Inferior parietal cortex (tissue), 1 donor: Measurements from ENCODE around the gene STRA8.

Experiments
- DNase-seq: peaks from one replicate; pipeline ENCODE4 v3.0.0-alpha.2; 2016; ENCODE audit errors: extremely low spot score

The STRA8 gene, protein sequence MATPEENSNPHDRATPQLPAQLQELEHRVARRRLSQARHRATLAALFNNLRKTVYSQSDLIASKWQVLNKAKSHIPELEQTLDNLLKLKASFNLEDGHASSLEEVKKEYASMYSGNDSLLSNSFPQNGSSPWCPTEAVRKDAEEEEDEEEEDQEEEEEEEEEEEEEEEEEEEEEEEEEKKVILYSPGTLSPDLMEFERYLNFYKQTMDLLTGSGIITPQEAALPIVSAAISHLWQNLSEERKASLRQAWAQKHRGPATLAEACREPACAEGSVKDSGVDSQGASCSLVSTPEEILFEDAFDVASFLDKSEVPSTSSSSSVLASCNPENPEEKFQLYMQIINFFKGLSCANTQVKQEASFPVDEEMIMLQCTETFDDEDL

DNA sequence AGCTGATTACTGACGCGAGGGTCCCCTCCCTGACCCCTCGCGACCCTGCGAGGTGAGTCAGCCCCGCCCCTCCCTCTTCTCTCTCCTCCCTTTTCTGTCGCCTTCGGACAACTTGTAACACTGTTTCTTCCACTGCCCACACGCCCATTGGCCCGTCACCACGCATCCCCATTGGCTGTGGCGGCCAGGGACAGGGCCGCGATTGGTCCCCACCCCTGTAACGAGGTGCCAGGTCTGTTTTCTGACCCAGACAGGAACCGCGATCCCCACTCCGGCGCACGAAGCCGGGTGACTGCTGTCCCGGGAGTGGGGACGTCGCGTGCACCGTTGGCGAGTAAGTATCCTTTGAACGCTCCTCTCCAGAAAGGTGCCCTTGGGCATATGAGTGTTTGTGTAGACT lies at the start of gene STRA8:
Gene STRA8, plus strand, starts transcription at position 269 of the 400 bp plus-strand sequence. CDS start 6,687 bp downstream, outside the sequence.
- no peak for DNase-seq

DNA sequence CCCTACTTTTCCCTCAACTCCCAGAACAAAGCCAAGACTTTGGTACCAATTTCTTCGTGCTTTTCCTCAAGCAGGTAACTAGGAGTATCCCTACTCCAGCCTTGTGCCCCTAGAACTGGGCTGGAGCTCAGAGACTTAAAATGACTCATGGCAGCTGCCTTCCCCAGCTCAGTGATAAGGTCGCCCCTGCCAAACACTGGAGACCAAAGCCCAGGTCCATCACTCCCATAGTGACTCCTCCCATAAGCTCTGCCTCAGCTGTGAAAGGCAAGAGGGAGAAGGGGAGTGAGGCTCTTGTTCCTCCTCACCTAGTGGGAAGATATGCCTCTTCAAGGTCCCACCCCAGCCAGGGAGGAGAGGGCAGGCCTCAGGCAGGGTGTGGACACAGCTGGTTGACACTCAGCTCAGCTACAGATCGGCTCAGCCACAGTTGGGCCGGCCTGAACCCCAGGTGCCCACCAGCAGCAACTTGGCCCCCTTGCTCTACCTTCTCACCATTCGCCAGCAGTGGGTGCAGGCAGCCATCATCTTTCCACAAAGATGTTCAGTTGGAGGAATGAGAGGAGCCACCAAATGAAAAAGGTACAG lies 49.3 kb upstream of the STRA8 start:
- no peak for DNase-seq

DNA sequence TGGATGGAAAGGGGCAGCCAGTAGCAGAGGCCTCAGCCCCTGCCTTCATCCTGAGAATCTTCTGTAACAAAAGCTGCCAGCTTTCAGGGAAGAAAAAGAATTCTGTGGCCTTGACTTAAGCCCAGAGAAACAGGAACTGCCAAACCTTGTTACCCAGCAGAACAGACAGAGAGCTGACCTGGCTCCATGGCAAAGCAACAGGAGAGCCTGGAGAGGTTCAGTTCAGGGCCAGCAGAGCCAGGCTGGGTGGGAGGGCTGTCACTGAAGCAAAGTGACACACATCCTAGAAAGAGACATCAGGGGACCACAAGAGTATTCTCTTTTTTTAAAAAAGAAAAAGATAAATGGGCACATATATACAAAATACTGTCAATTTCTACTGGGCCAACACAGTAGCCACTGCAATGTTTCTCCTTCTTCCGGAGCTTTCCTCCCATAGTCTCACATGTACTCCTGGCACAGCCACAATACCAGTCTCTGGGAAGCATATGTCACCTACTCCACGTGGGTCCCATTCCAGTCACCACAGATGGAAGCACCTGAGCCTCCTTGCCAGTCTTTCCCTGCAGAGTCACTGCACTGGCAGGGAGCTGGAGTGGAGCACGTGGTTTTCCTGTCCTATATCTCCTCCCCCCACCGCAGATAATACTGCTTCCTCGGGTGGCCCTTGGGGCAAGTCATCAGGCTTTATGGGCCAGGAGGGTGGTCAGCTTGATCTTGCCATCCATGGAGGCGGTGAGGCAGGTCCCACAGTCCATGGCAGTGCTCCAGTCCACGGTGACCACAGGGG lies 48.0 kb upstream of the STRA8 start:
- no peak for DNase-seq

DNA sequence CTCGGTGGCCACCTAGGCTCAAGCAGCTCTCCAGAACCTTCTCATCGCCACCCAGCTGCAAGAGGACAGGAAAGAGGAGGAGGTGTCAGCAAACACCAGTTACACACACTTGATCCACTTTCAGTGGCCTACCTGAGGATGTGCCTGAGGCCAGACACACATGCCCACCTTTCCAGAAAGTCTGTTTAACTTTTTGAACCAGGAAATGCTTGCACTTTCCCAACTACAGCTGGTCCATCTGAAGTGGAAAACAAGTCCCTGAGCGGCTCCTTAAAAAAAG lies 47.4 kb upstream of the STRA8 start:
- DNase-seq: no peak

DNA sequence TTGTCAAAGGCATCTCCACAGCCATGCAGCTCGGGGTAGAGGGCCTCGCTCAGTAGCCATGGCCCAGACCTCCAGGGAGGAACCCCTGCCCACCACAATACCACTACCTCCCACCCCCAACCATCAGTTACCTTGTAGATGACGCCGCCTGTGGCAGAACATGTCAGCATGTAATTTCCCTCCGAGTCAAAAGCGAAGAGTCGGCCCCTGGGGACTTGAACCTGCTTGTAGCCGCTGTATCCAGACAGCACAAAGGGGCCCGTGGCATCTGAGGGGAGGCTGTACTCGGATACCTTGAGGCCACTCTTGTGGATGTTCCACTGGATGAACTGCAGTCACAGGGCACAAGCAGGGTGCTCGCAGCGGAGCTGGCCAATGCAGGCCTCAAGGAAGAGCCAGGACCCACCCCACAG lies 46.8 kb upstream of the STRA8 start:
- no peak for DNase-seq

DNA sequence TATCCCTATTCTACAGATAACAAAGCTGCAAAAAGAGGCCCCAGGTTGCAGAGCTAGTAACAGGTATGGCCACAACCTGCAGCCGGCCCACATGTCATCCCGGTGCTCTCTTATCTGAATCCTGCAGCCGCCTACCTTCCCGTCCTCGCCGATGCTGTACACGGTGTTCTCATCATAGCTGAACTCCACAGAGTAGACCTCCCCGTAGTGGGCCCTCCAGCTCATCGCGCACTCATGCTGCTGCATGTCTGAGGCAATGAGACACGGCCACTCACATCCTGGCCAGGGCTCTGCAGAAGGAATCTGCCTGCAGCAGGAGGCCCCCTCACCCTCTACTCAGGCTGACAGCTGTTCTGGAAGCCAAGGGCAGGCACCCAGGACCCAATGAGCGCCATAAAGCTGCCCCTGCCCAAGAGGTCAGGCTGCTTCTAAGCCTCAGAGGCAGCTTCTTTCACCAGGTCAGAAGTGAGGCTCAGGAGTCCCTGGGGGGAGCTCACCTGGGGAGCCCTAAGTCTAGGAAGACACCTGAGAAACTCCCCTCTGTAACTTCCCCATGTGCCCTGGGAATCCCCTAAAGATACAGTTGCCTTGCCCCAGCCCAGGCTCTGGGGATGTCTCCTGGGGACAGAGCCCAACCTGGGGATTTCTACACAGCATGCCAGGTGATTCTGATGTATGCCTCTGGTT lies 45.2 kb upstream of the STRA8 start:
- DNase-seq: no peak

DNA sequence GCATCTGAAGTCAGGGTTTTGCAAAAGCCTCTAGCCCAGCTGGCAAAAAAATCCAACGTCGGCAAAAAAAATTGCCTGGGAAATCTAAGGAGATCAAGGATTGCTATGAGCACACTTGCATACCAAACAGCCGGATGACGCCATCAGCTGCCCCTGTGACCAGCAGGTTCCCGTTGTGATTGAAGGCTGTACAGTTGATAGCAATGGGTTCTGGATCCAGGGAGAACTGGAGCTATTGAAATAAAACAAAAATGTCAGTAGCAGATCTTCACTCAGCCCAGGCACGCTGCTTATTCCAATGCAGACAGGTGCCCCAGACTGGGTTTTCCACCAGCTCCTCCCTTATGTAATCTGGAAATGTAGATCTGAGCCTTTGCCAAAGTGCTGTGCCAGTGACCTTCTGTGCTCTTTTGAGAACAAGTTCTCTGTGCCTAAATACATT lies 44.4 kb upstream of the STRA8 start:
- DNase-seq: no peak

DNA sequence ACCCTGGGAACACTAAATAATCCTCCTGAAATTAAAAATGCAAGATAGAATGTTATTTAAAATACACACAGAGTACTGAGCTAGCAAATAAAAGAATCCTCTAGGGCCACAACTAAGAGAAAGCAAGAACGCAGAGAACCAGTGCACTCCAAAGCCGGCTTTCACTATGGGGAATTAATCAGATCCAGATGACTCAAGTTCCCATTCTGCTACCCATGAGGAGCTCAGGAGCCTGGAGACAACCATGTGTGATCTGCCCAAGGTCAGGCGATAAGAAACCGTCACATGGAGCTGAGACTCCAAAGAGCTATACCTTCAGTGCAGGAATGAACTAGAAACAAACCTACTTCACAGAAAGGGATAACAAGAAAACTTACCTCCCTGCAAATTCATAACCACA lies 43.7 kb upstream of the STRA8 start:
- DNase-seq: no peak

DNA sequence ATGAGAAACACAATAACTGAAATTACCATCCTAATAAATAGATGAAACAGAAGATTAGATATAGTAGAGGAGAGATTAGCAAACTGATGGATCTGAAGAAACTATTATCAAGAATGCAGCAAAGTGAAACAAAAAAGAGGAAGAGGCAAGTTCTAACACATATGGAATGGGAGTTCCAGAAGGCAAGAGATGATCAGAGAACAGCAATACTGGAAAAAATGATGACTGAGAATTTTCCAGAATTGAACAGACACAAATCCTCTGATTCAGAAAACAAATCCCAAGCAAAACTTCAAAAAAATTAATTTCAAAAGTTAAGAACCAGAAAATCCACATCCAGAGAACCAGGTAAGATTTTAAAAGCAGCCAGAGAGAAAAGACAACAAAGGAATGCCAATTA lies 42.9 kb upstream of the STRA8 start:
- DNase-seq: no peak

DNA sequence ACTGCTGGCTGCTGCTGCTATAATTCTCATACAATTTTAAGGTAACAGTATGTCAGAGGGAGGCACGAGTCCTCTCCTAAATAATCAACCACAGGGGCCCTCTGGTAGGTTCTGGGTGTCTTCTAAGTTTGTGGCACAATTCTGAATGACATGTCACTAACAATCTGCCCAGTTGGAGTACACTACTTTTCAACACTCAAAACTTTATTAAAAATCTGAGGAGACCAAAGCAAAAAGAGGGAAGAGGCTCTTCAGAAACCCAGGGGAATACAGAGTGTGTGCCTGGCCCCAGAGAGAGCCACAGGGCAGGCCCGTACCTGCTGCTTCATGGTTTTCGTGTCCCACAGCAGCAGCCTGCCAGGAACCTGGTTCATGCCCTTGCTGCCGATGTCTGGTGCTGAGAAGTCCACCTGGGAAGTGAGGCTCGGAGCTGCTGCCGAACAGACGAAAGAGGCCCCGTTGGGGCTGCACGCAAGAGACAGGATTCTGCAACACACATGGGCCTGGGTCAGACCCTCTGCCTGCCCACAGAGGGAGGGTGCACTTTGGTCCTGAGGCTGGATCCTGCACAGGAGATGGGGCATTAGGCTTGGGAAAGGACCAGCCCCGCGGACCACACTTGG lies 40.6 kb upstream of the STRA8 start:
- no peak for DNase-seq

DNA sequence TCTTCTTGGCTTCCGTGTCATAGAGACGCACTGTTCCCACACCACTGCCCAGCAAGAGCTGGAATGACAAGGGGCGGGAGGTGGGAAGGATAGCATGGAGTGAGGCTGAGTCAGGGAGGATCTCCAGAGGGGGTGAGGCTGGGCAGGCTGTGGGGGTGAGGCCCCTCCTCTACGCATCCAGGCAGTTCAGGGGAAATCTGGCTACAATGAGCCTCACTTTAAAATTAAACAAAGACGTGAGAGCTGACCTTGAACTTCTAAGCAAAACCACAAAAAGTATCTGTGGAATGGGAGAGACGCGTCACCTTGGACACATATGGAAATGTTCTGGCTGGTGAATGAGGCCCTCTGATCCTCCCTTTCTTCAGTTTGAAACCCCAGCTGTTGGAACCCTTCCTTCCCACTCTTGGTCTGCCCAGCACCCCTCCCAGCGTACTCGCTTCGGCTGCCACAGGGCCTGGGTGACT lies 40.0 kb upstream of the STRA8 start:
- DNase-seq: no peak

DNA sequence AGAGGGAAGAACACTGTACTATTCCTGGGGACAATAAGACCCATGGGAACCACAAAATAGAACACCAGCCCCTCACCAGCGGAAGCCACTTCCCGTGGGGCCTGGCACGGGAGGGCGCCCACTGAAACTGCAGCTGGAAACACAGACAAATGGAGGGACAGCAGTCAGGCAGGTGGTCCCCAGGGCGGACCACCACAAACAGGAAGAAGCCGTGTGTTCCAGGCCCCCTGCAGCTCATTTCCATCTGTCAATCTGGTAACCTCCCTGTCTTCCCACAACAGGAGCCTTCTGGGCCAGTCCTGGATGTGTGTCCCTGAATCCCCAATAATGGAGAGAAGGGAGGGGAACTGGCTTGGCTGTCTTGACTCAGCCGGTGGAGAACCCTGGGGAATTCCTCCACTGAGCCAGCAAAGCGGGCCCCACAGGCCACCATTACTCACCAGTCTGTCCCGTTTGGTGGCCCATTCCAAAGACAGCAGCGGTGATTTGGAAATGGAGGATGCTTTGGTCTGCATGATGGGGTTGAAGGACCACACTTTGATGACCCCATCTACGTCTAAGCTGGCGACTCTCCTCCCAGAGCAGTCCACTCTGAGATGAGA lies 39.0 kb upstream of the STRA8 start:
- DNase-seq: no peak

DNA sequence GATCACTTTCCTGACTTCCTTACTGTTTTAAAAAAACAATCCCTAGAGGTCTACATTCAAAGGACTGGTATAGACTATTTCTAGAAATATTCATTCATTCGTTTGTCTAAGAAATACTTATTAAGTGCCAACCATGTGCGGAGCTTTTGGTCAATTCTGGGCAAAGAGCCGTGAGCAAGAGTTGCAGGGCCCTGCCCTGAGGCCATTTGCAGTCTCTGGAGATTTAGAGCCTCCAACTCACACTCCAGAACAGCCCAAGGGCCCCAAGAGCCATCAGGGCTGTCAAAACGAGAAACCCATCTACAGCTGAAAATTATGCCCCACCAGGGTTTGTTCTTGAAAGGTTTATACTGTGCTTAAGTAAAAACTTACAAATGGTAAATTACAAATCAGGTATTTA lies 38.5 kb upstream of the STRA8 start:
- DNase-seq: no peak

DNA sequence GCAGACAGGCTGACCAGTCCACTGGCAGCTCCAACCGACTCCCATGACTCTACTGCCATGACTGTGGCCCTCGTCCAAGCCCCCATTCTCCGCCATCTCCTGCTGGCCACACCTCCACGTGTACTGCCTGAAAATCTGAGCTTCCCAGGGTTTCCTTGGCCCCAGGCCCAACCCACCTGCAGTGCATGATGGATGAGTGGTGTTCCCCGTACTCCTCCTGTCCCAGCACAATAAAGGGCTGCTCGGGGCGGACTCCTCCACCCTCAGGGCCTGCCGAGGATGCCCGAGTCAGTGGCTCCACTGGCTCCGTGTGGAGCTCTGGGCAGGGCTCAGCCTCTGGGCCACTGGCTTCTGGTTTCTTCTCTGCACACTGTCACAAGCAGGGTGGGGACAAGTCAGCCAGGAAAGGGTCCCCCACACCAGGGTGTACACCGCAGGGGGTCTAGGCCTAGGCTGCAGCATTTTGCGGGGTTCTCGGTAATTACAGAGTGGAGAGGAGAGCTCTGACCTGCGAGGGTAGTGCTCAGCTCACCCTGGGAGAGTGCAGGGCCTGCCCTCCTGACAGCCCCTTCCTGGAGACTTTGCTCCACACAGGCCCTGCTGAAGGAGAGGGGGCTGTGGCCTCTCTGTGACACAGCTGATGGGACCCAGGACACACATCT lies 37.5 kb upstream of the STRA8 start:
- DNase-seq: no peak

DNA sequence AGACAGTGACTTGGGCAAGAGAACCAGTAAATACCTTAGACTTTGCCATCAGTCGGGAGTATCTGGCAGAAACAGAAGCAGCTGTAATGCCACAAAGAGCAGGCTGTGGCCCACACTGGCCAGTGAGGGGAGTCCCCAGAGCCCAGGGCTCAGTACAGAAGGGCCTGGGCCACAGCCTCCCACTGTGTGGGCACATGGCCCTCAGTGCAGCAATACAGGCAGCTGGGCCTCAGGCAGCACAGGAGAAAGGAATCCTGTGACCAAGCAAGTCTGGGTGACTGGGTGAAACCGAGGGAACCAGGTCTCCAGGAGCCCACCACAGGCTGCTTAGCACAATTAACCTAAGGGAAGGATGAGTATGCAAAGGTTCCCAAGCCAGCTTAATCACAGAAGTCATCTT lies 36.3 kb upstream of the STRA8 start:
- DNase-seq: no peak

DNA sequence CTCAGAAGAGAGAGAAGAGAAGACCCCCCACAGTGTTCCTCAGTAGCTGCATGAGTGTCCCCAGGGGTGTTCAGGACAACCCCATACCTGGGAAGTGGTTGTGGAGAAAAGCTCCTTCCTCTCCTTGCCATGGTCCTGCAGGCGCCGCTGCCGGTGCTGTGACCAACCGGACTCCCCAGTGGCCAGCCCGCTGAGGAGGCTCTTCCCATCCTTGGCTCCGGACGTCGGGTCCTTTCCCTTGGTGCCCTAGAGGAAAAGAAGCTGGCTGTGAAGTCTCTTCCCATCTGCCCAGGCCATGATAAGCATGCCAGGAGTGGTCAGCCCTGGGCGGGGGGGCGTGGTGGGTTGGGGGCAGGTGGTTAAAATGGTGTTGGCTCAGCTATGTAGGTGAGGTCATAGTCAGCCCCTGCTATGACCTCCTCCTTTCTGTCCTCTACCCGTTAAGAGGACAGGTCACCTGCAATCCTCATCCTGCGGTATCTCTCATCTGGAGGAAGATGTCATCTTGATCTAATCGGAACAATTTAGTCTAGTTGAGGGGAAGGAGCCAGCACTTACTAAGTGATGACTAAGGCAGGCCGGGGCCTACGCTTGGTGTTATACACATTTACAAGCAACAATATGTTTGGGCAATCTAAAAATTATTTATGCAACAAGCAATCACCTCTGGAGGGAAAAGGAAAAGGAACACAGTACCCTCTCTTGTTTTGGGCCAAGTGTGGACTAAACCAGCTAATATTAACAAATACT lies 35.6 kb upstream of the STRA8 start:
- no peak for DNase-seq

DNA sequence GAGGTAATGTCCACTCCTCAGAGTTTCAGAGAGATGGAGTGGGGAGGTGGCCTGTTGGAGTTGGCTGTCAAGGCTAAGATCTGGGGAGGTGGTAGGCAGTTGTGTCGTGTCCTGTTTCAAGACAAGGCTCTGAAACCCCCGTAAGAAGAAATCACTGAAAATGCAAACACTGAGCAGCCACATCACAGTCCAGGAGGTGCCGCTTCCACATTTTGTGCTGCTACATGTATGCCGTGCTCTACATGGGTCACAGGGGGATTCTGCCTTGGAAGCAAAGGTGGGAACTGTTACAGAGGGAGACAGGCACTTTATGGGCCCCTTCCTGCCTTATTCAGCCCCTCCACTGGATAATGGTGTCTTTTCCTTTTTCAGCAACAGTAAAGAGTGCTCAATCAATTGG lies 34.2 kb upstream of the STRA8 start:
- no peak for DNase-seq

DNA sequence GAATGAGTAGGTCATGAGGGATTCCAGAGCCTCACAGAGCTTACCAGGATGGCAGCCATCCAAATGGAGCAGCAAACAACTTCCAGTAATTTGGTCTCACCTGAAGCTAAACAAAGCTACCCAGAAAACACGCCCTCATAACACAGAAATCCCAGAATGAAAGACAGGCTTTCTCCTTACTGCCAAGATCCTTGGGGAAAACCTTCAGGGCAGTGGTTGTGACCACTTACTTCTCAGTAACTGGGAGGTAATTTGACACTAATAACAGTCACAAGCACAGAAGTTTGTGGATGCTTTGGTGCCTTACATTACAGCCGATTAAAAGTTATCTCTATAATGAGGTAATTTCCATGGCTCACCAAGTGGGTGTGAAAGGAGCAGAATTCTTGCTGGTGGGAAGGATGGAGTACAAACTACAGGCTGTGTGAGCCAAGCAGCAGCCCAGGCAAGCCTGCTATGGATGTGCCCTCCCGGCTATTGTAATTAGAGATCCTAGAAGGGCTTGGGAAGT lies 32.8 kb upstream of the STRA8 start:
- DNase-seq: no peak

DNA sequence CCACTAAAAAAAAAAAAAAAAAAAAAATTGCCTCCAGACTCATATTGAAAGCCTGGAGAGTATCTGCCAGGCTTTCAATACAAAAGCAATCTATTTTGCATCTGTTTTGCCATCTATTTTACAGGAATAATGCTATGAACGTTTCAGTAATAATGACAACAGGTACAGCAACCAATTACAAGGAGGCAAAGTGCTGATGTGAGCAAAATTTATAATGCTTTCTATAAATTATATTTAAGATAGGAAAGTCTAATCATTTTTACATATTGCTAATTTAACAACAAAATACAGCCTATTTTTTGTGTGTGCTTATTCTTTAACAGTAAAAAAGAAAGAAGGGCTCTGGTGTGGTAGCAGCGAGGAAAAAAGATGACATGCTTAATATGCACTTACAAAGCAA lies 32.3 kb upstream of the STRA8 start:
- DNase-seq: no peak

DNA sequence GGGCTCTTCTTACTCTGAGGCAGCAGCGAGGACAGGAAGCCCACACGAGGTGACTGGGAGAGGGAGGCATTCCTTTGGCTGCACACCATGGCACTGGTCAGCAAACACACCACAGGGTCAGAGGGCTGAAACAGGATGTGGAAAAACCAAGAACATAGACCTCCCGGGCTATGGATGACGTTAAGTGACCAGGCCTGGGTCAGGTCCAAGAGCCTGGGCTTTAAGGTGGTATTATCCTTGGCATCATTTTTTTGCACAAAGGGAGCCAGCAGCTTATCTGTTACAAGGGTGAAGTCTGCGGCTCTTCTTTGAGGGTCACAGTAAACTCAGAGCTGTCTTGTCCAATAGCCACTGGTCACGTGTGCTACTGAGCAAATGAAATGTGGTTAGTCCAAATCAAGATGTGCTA lies 29.3 kb upstream of the STRA8 start:
- no peak for DNase-seq
